ENCODE results near the gene CDK5.

- TF ChIP-seq POLR2AphosphoS5 (IDR thresholded peaks at IDR 0.05; ENCODE audit: borderline replicate concordance, low read depth, low read length) (no peak), EZH2 (IDR thresholded peaks at IDR 0.05) (no peak)
These were observed 13.6 kb upstream of the CDK5 start for GRCh38 chr7:151071032-151071866.

Measured in SK-N-MC (cell line).